ENCODE measurements around the gene RARA. TPM values are rescaled to one million over a fixed set of nuclear protein-coding genes. Genes with fewer than 3 reads are reported as not detected.

The RARA gene
- total RNA-seq, 1 donor from 2014 or later: 79.6 TPM

- DNase-seq (ENCODE audit: low spot score in 2 of 2, unreplicated experiment in 2 of 2): no peak
- H3K27me3 Mint-ChIP-seq (ENCODE audit: low read depth): no peaks in the 10 kb centered on the region
- H3K27ac Mint-ChIP-seq: peak overlapping the region; percentile 94
- no peaks in the 10 kb centered on the region for H3K9me3 Mint-ChIP-seq
- peak overlapping the region; percentile 33 for H3K4me3 Mint-ChIP-seq
- H3K4me1 Mint-ChIP-seq: peaks cover 61% of the 10 kb centered on the region
- TF ChIP-seq CTCF (IDR thresholded peaks at IDR 0.05; ENCODE audit: unreplicated experiment): no peak
- no peaks in the 10 kb centered on the region for H3K36me3 Mint-ChIP-seq
Observed at GRCh38 chr17:40322358-40323315, 13.7 kb downstream of the RARA start.

- Mint-ChIP-seq H3K9me3 (no peaks in the 10 kb centered on the region), H3K27ac (peak overlapping the region; percentile 94), H3K36me3 (peaks cover 5% of the 10 kb centered on the region), H3K4me3 (no peak overlapping the region), H3K27me3 (ENCODE audit: low read depth) (no peaks in the 10 kb centered on the region), H3K4me1 (peaks cover 58% of the 10 kb centered on the region)
- TF ChIP-seq CTCF (IDR thresholded peaks at IDR 0.05; ENCODE audit: unreplicated experiment): no peak
- DNase-seq (ENCODE audit: low spot score in 2 of 2, unreplicated experiment in 2 of 2): no peak
Observed at GRCh38 chr17:40323391-40324381, 14.7 kb downstream of the RARA start.

- H3K27ac Mint-ChIP-seq: no peak overlapping the region
- H3K9me3 Mint-ChIP-seq: no peaks in the 10 kb centered on the region
- DNase-seq (ENCODE audit: low spot score in 2 of 2, unreplicated experiment in 2 of 2): no peak
- no peaks in the 10 kb centered on the region for H3K27me3 Mint-ChIP-seq (ENCODE audit: low read depth)
- TF ChIP-seq CTCF (IDR thresholded peaks at IDR 0.05; ENCODE audit: unreplicated experiment): no peak
- H3K36me3 Mint-ChIP-seq: peaks cover 5% of the 10 kb centered on the region
- peaks cover 45% of the 10 kb centered on the region for H3K4me1 Mint-ChIP-seq
- H3K4me3 Mint-ChIP-seq: no peak overlapping the region
Observed at GRCh38 chr17:40325156-40326013, 16.4 kb downstream of the RARA start.

- Mint-ChIP-seq H3K9me3 (no peaks in the 10 kb centered on the region), H3K36me3 (peaks cover 7% of the 10 kb centered on the region), H3K27me3 (ENCODE audit: low read depth) (no peaks in the 10 kb centered on the region), H3K4me1 (peaks cover 39% of the 10 kb centered on the region), H3K4me3 (no peak overlapping the region), H3K27ac (peak overlapping the region; percentile 10)
- TF ChIP-seq CTCF (IDR thresholded peaks at IDR 0.05; ENCODE audit: unreplicated experiment): no peak
- no peak for DNase-seq (ENCODE audit: low spot score in 2 of 2, unreplicated experiment in 2 of 2)
Observed at GRCh38 chr17:40326014-40326831, 17.2 kb downstream of the RARA start.

Measured in mesothelial cell of epicardium (in vitro differentiated cells).